ENCODE data around the gene TAF4. TPM values are rescaled to one million over a fixed set of nuclear protein-coding genes. Genes with fewer than 3 reads are reported as not detected.

The TAF4 gene
- total and polyA plus RNA-seq, 3 donors from 2014 or later: 30.7 to 111 (median 107) TPM

- TF ChIP-seq CTCF (IDR thresholded peaks at IDR 0.05) (no peak), POLR2A (IDR thresholded peaks at IDR 0.05) (no peak)
- peak; percentile 42 for DNase-seq
- no peaks in the 10 kb centered on the region for H3K27me3 ChIP-seq
- intact Hi-C loops (cut with DNase I; ENCODE audit: low total_unique reads): no loop called here
- H3K4me1 ChIP-seq: no peaks in the 10 kb centered on the region
- H3K4me3 ChIP-seq: no peak overlapping the region
- H3K36me3 ChIP-seq (ENCODE audit: low read depth, missing control alignments): no peaks in the 10 kb centered on the region
- 46 to 49% methylated on average over 16 of the region's 16 CpGs for WGBS, 2 donors
- no peak overlapping the region for H3K27ac ChIP-seq
- H3K9me3 ChIP-seq: no peaks in the 10 kb centered on the region
Measured at GRCh38 chr20:62051144-62051543, 14.5 kb downstream of the TAF4 start.

GRCh38 chr20:62050166-62051120 is 15.2 kb downstream of the TAF4 start:
- H3K36me3 ChIP-seq (ENCODE audit: low read depth, missing control alignments): no peaks in the 10 kb centered on the region
- TF ChIP-seq CTCF (IDR thresholded peaks at IDR 0.05) (no peak), POLR2A (IDR thresholded peaks at IDR 0.05) (no peak)
- 63 to 68% methylated on average over 18 of the region's 18 CpGs for WGBS, 2 donors
- intact Hi-C loops (cut with DNase I; ENCODE audit: low total_unique reads): no loop called here
- H3K27ac ChIP-seq: no peak overlapping the region
- no peak for DNase-seq
- no peaks in the 10 kb centered on the region for H3K9me3 ChIP-seq
- no peaks in the 10 kb centered on the region for H3K27me3 ChIP-seq
- H3K4me3 ChIP-seq: no peak overlapping the region
- no peaks in the 10 kb centered on the region for H3K4me1 ChIP-seq

GRCh38 chr20:62049342-62050165 is 16.1 kb downstream of the TAF4 start:
- H3K4me1 ChIP-seq: no peaks in the 10 kb centered on the region
- no peaks in the 10 kb centered on the region for H3K27me3 ChIP-seq
- TF ChIP-seq POLR2A (IDR thresholded peaks at IDR 0.05) (no peak), CTCF (IDR thresholded peaks at IDR 0.05) (no peak)
- DNase-seq: no peak
- H3K9me3 ChIP-seq: no peaks in the 10 kb centered on the region
- no peak overlapping the region for H3K4me3 ChIP-seq
- H3K27ac ChIP-seq: no peak overlapping the region
- intact Hi-C loops (cut with DNase I; ENCODE audit: low total_unique reads): no loop called here
- 73 to 95% methylated on average over 21 to 22 of the region's 22 CpGs for WGBS, 2 donors
- no peaks in the 10 kb centered on the region for H3K36me3 ChIP-seq (ENCODE audit: low read depth, missing control alignments)

- 89 to 93% methylated on average over 17 to 18 of the region's 18 CpGs for WGBS, 2 donors
- DNase-seq: no peak
- Histone ChIP-seq H3K4me3 (no peak overlapping the region), H3K27ac (no peak overlapping the region), H3K36me3 (ENCODE audit: low read depth, missing control alignments) (no peaks in the 10 kb centered on the region), H3K9me3 (no peaks in the 10 kb centered on the region), H3K4me1 (peaks cover 2% of the 10 kb centered on the region), H3K27me3 (no peaks in the 10 kb centered on the region)
- no peak for TF ChIP-seq POLR2A (IDR thresholded peaks at IDR 0.05)
- no peak for TF ChIP-seq CTCF (IDR thresholded peaks at IDR 0.05)
- intact Hi-C loops (cut with DNase I; ENCODE audit: low total_unique reads): no loop called here
Measured at GRCh38 chr20:62048821-62049291, 16.8 kb downstream of the TAF4 start.

Data from testis (tissue), 3 donors.